Activated CD4-positive, CD25-positive, alpha-beta regulatory T cell (primary cell): Measurements from ENCODE around the gene LITAFD.

Experiments
- DNase-seq, 4 experiments: peaks; one replicate each; lab custom pipeline; 2025; lab: John Stamatoyannopoulos, UW

The LITAFD gene

DNA sequence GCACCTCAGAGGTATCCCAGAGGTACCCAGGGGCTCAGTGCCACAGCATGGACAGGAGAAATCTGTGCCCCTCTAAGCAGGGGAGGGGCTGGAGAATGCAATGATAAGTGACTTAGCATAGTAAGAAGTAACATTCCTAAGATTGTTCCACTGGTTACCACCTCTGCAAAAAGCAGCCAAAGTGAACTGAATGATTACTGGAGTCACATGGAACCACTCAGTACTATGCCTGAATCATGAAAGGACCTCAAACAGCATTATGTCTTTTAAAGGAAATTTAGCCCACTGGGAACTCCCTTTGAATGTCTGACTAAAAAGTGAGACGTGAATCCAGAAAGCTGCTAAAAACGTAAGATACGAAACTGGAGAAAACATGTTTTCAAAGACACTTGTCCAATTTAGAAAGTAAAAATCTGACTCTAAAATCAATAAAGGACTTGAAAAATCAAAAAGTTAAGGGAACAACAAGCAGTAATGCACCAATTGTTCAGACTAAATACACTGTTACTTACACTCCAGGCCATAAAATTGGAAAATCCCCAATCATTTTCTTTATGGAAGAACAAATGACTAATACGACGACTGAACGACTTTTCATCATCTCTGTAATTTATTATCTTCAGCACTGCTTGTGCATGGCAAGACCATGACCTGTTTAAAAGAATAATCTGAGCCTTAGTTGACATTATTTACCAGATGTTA lies 38.6 kb downstream of the LITAFD start:
- DNase-seq, result no peak

GRCh38 chr16:8921347-8921984 lies 39.3 kb downstream of the LITAFD start:
- no peak for DNase-seq

DNA sequence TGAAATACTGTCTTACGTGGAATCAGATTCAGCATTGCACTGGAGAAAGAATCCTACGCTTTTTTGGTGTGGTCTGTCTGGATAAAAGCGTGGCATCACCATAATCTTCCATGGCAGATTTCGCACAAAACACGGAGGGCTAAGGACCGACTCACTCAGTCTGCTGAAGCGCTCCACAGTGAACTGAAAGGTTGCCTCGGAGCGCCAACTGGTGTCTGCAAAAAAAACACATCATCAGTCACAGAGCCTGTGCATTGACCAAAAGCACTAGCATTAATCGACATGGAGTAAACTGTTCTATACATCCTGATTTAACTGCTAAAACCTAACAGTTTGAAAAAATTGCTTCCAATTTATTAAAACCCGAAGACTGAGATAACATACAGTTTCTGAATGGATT lies 41.0 kb downstream of the LITAFD start:
- no peak for DNase-seq

GRCh38 chr16:8924214-8924613 lies 42.1 kb downstream of the LITAFD start:
- no peak for DNase-seq

DNA sequence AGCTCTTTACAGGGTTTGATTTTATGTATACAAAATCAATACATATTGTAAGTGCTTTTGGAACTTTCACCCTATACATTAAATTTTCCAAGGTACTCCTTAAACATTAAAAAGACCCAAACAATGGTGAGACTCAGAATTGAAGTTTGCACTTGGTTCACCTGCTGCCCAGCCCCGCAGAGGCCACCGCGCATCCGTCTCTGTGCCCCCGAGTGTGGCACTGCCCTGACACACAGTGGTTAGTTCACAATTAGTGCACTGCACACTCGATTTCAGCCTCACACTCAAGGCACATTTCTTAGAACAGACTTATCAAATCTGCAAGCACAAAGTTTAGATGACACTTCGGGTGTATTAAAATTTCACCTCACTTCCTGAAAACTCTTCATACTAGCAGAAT lies 43.3 kb downstream of the LITAFD start:
- DNase-seq, result no peak

DNA sequence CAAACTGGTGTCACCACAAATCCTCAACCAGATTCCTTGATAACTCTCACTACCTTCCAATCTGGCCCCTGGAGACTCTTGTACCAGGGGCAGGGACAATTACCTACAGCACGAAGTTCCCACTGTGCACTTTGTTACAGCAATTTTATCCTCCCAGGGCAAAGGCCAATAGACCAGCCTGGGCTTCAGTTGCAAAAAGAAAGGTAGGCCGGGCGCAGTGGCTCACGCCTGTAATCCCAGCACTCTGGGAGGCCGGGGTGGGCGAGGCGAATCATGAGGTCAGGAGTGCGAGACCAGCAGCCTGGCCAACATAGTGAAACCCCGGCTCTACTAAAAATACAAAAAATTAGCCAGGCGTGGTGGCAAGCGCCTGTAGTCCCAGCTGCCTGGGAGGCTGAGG lies 44.7 kb downstream of the LITAFD start:
- DNase-seq, result no peak

- no peak for DNase-seq
Measured at GRCh38 chr16:8928467-8928957, 46.4 kb downstream of the LITAFD start.

DNA sequence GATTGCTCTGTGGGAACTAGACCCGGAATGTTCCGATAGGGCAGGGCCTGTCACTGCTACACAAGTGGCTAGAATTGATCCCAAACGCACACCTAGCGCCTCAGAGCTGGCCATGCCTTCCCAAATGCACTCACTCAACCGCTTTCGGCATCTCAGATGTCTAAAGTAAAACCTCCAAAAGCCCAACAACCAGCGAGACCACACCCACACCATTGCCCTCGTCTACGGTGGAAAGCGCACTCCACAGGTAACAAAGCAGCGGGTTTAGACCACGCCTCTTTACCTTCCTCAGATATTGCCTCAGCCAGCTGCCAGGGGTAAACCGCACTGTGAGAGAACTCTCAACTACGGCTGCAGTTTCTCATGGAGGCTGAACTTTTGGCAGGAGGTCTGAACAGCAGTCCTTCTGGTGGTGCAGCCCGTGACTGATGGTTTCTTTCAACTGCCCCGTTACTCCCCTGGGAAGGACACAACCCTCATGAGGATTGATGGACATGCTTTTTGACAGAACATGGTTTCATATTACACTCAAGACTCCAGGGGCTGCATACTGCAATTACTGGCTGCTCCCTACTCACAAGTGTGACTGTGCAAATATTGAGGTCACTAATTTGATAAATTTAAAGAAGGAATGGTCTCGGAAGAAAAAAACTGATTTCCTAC lies 47.1 kb downstream of the LITAFD start:
- no peak for DNase-seq

- DNase-seq, result peak; percentile 12 to 19 (median 13)
Measured at GRCh38 chr16:8931859-8932258, 49.7 kb downstream of the LITAFD start.

- DNase-seq, result no peak
Measured at GRCh38 chr16:8934601-8935000, 52.5 kb downstream of the LITAFD start.
